HCT116 (cell line): ENCODE data around the gene RIMBP2. TPM values are rescaled to one million over a fixed set of nuclear protein-coding genes. Genes with fewer than 3 reads are reported as not detected.

Source experiments
- ATAC-seq: fragments of 200-7000 bp; cut with Tn5 transposase; 2 replicates; pipeline ENCODE4 v1.9.1; 2020; ENCODE audit warnings: mild to moderate bottlenecking, moderate library complexity
- BruUV-seq: library from RNA; stranded (reverse); fragments of 400-500 nt; replicated peaks from 2 replicates; lab custom pipeline; 2021; lab: Mats Ljungman, UMichigan
- CTCF ChIA-PET: fragments of 300-600 bp; sonication (Branson Sonifier 250); formaldehyde crosslinking; loops from one replicate; lab custom pipeline; 2021; ENCODE audit warnings: antibody characterized with exemption; lab: Charles Lee
- POLR2A ChIA-PET: fragments of 300-600, 350-600 bp; sonication (Branson Sonifier 250); formaldehyde crosslinking; loops from one replicate; lab custom pipeline; 2021; ENCODE audit warnings: antibody characterized with exemption; lab: Charles Lee
- RAD21 ChIA-PET, 2 experiments: fragments of 300-600 bp; sonication (Branson Sonifier 250); formaldehyde crosslinking; loops; one replicate each; lab custom pipeline; 2023; ENCODE audit warnings: low total read pairs in 2 of 2; ENCODE audit not compliant: uncharacterized antibody in 2 of 2, unreplicated experiment in 2 of 2, low non-redundant PET in 1 of 2; lab: Charles Lee
- DNase-seq: peaks from one replicate; pipeline ENCODE4 v3.0.0-alpha.2; 2010; ENCODE audit warnings: low read depth, low spot score
- H2AFZ ChIP-seq: fragments of 200-600 bp; shearing (Covaris generic), sonication (generic); 2 replicates; pipeline ENCODE4 v1.6.1; 2017; ENCODE audit warnings: low read depth, mixed run types, mixed read lengths, antibody characterized with exemption, low read length; ENCODE audit not compliant: poor library complexity, severe bottlenecking
- H3K27ac ChIP-seq: 2 replicates; pipeline ENCODE4 v1.5.1; 2012; ENCODE audit warnings: low read depth, low read length
- H3K27me3 ChIP-seq: fragments of 200-600 bp; sonication (generic); 2 replicates; pipeline ENCODE4 v1.6.1; 2016; ENCODE audit warnings: mixed run types, low read length, mixed read lengths; ENCODE audit not compliant: insufficient read depth
- H3K36me3 ChIP-seq, 2 experiments: fragments of 200-500 bp in 1 of 2; fragments of 200-600 bp in 1 of 2; sonication (Bioruptor generic) in 1 of 2; sonication (generic) in 1 of 2; 2 replicates each; pipeline versions ENCODE4 v1.5.1 to v1.6.1; 2014 to 2016; ENCODE audit warnings: low read length in 2 of 2, inconsistent platforms in 1 of 2, mixed read lengths in 1 of 2, mixed run types in 1 of 2; ENCODE audit not compliant: insufficient read depth in 2 of 2, control insufficient read depth in 1 of 2
- H3K4me1 ChIP-seq, 2 experiments: fragments of 200-600 bp in 1 of 2; sonication (generic) in 1 of 2; 2 replicates each; pipeline versions ENCODE4 v1.5.1 to v1.6.1; 2012 to 2017; ENCODE audit warnings: low read length in 2 of 2, inconsistent platforms in 1 of 2, mild to moderate bottlenecking in 1 of 2, mixed read lengths in 1 of 2, mixed run types in 1 of 2, moderate library complexity in 1 of 2; ENCODE audit not compliant: insufficient read depth in 2 of 2, control insufficient read depth in 1 of 2
- H3K4me2 ChIP-seq: fragments of 200-600 bp; sonication (generic); 2 replicates; pipeline ENCODE4 v1.6.1; 2017; ENCODE audit warnings: mixed run types, low read length, mixed read lengths
- H3K4me3 ChIP-seq, 2 experiments: fragments of 200-600 bp in 1 of 2; sonication (generic) in 1 of 2; replicated peaks in 1 of 2; 2 replicates each; pipeline ENCODE4 v1.5.1; 2011 to 2016; ENCODE audit warnings: low read length in 2 of 2, control low read depth in 1 of 2, low read depth in 1 of 2, mild to moderate bottlenecking in 1 of 2, mixed read lengths in 1 of 2, mixed run types in 1 of 2
- H3K79me2 ChIP-seq: fragments of 200-600 bp; sonication (generic); 2 replicates; pipeline ENCODE4 v1.6.1; 2017; ENCODE audit warnings: mild to moderate bottlenecking, mixed run types, low read length, moderate library complexity, mixed read lengths; ENCODE audit not compliant: insufficient read depth
- H3K9ac ChIP-seq: fragments of 200-600 bp; sonication (generic); 2 replicates; pipeline ENCODE4 v1.6.1; 2016; ENCODE audit warnings: low read length, mixed read lengths
- H3K9me2 ChIP-seq: fragments of 200-600 bp; sonication (generic), shearing (Covaris generic); 2 replicates; pipeline ENCODE4 v1.6.1; 2017; ENCODE audit warnings: mixed run types, mild to moderate bottlenecking, moderate library complexity; ENCODE audit not compliant: insufficient read depth
- H3K9me3 ChIP-seq, 2 experiments: fragments of 200-500 bp in 1 of 2; fragments of 200-600 bp in 1 of 2; sonication (Bioruptor generic) in 1 of 2; sonication (generic) in 1 of 2; 2 replicates each; pipeline ENCODE4 v1.6.1; 2014 to 2017; ENCODE audit warnings: low read length in 2 of 2, mixed read lengths in 2 of 2, inconsistent platforms in 1 of 2, low read depth in 1 of 2, mild to moderate bottlenecking in 1 of 2, mixed run types in 1 of 2, moderate library complexity in 1 of 2; ENCODE audit not compliant: control insufficient read depth in 1 of 2, insufficient read depth in 1 of 2
- H4K20me1 ChIP-seq: fragments of 200-600 bp; sonication (generic), shearing (Covaris generic); 2 replicates; pipeline ENCODE4 v1.6.1; 2017; ENCODE audit warnings: mixed run types, mild to moderate bottlenecking, moderate library complexity; ENCODE audit not compliant: insufficient read depth
- RAD21 ChIP-seq: IDR thresholded peaks from 2 replicates; pipeline ENCODE4 v1.6.1; 2012; ENCODE audit warnings: low read depth, mild to moderate bottlenecking
- SIN3A ChIP-seq: IDR thresholded peaks from 2 replicates; pipeline ENCODE4 v1.6.1; 2012; ENCODE audit warnings: low read depth
- SP1 ChIP-seq: IDR thresholded peaks from 2 replicates; pipeline ENCODE4 v1.6.1; 2012; ENCODE audit warnings: low read depth
- SRF ChIP-seq: IDR thresholded peaks from 2 replicates; pipeline ENCODE4 v1.6.1; 2012; ENCODE audit warnings: low read depth
- ZNF274 ChIP-seq: fragments of 200-500 bp; sonication (Bioruptor generic); IDR thresholded peaks from 2 replicates; pipeline ENCODE4 v1.6.1; 2014; ENCODE audit warnings: mild to moderate bottlenecking, low read depth, low read length, inconsistent platforms
- intact Hi-C: fragments of 100-400 bp; cut with micrococcal nuclease; formaldehyde crosslinking; loops from 2 replicates; pipeline ENCODE4 v1.10.0; 2022
- total RNA-seq: library from RNA; stranded (reverse); gene quantifications from one replicate; pipeline ENCODE4 v1.2.1, GENCODE V29; 2021; ENCODE audit not compliant: unreplicated experiment
- TF ChIP-seq, protein P1 (sequence below): IDR thresholded peaks from 2 replicates; pipeline ENCODE4 v1.6.1; 2012; ENCODE audit warnings: low read depth

RIMBP2 gene
- total RNA-seq, 1 experiment from 2014 or later: not detected

DNA sequence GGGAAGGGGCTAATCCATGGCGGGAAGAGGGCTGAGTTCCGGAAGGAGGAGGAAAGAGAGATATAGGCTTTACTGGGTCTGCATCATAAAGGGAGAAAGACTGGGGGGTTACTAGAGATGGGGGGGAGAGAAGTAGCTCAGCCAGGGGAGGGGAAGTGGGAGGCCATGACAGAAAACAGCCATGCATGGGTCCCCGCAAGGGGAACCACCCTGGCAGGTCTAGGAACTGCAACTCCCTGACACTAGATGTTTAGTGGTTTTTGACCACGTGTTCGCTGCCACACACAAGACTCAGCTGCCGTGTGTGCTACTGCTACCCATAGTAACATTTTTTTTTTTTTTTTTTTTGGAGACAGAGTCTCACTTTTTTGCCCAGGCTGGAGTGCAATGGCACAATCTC, 145.0 kb downstream of the RIMBP2 start:
- no peak for DNase-seq
- ATAC-seq: no peak
- no peaks in the 10 kb centered on the region for H4K20me1 ChIP-seq
- no peaks in the 10 kb centered on the region for H3K9me2 ChIP-seq
- no peak overlapping the region for H3K9ac ChIP-seq
- TF ChIP-seq SIN3A (no peak), SRF (no peak), SP1 (no peak), ZNF274 (no peak)
- TF ChIP-seq, protein P1, sequence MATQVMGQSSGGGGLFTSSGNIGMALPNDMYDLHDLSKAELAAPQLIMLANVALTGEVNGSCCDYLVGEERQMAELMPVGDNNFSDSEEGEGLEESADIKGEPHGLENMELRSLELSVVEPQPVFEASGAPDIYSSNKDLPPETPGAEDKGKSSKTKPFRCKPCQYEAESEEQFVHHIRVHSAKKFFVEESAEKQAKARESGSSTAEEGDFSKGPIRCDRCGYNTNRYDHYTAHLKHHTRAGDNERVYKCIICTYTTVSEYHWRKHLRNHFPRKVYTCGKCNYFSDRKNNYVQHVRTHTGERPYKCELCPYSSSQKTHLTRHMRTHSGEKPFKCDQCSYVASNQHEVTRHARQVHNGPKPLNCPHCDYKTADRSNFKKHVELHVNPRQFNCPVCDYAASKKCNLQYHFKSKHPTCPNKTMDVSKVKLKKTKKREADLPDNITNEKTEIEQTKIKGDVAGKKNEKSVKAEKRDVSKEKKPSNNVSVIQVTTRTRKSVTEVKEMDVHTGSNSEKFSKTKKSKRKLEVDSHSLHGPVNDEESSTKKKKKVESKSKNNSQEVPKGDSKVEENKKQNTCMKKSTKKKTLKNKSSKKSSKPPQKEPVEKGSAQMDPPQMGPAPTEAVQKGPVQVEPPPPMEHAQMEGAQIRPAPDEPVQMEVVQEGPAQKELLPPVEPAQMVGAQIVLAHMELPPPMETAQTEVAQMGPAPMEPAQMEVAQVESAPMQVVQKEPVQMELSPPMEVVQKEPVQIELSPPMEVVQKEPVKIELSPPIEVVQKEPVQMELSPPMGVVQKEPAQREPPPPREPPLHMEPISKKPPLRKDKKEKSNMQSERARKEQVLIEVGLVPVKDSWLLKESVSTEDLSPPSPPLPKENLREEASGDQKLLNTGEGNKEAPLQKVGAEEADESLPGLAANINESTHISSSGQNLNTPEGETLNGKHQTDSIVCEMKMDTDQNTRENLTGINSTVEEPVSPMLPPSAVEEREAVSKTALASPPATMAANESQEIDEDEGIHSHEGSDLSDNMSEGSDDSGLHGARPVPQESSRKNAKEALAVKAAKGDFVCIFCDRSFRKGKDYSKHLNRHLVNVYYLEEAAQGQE: no peak
- RAD21 ChIA-PET: no interaction called here
- no peak overlapping the region for H3K27ac ChIP-seq
- H3K79me2 ChIP-seq: no peaks in the 10 kb centered on the region
- H3K4me3 ChIP-seq: no peak overlapping the region
- POLR2A ChIA-PET: no interaction called here
- H2AFZ ChIP-seq: no peak overlapping the region
- intact Hi-C loops: no loop called here
- no peaks in the 10 kb centered on the region for H3K36me3 ChIP-seq
- H3K9me3 ChIP-seq: no peaks in the 10 kb centered on the region
- H3K4me2 ChIP-seq: no peak overlapping the region
- no peaks in the 10 kb centered on the region for H3K27me3 ChIP-seq
- CTCF ChIA-PET: no interaction called here
- no TSS peak for BruUV-seq
- H3K4me1 ChIP-seq: no peaks in the 10 kb centered on the region

DNA sequence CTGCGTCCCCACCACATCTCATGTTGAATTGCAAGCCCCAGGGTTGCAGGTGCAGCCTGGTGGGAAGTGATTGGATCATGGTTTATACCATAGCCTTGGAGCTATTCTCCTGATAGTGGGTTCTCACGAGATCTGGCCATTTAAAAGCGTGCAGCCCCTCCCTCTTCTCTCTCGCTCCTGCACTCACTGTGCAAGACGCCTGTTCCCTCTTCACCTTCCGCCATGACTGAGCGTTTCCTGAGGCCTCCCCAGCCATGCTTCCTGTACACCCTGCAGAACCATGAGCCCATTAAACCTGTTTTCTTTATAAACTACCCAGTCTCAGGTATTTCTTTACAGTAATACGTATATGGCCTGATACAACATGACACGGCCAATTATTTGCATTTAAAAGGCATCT, 146.6 kb downstream of the RIMBP2 start:
- DNase-seq (no peak), ATAC-seq (no peak)
- H2AFZ ChIP-seq: no peak overlapping the region
- no peaks in the 10 kb centered on the region for H3K36me3 ChIP-seq
- no peak overlapping the region for H3K4me3 ChIP-seq
- H3K4me1 ChIP-seq: no peaks in the 10 kb centered on the region
- ChIA-PET RAD21 (no interaction called here), CTCF (no interaction called here), POLR2A (no interaction called here)
- H3K9ac ChIP-seq: no peak overlapping the region
- no peaks in the 10 kb centered on the region for H3K9me2 ChIP-seq
- no peaks in the 10 kb centered on the region for H3K79me2 ChIP-seq
- H3K9me3 ChIP-seq: 0 out of 4 replicates have a peak, but pooled peaks cover 0 to 8% of the 10 kb centered on the region in 2 experiments
- no TSS peak for BruUV-seq
- no peak overlapping the region for H3K27ac ChIP-seq
- intact Hi-C loops: no loop called here
- H3K4me2 ChIP-seq: no peak overlapping the region
- no peaks in the 10 kb centered on the region for H4K20me1 ChIP-seq
- TF ChIP-seq RAD21: no peak
- no peaks in the 10 kb centered on the region for H3K27me3 ChIP-seq
